Mesothelial cell of epicardium (in vitro differentiated cells): ENCODE measurements around the gene SLC9C1. TPM values are rescaled to one million over a fixed set of nuclear protein-coding genes. Genes with fewer than 3 reads are reported as not detected.

Experiments used
- DNase-seq, 2 experiments: peaks; one replicate each; pipeline ENCODE4 v3.0.0; 2021; ENCODE audit warnings: low spot score in 2 of 2; ENCODE audit not compliant: unreplicated experiment in 2 of 2
- H3K27ac Mint-ChIP-seq: 2 replicates; pipeline ENCODE4 v1.8.0; 2021; ENCODE audit warnings: mixed read lengths
- H3K27me3 Mint-ChIP-seq: 2 replicates; pipeline ENCODE4 v1.8.0; 2021; ENCODE audit warnings: low read depth, mixed read lengths
- H3K36me3 Mint-ChIP-seq: 2 replicates; pipeline ENCODE4 v1.8.0; 2021; ENCODE audit warnings: mixed read lengths
- H3K4me1 Mint-ChIP-seq: 2 replicates; pipeline ENCODE4 v1.8.0; 2021; ENCODE audit warnings: mixed read lengths
- H3K4me3 Mint-ChIP-seq: 2 replicates; pipeline ENCODE4 v1.8.0; 2021; ENCODE audit warnings: mild to moderate bottlenecking, moderate library complexity, mixed read lengths
- H3K9me3 Mint-ChIP-seq: 2 replicates; pipeline ENCODE4 v1.8.0; 2021; ENCODE audit warnings: mixed read lengths
- total RNA-seq: library from RNA; stranded (reverse); gene quantifications from 3 replicates; pipeline ENCODE4 v1.2.1, GENCODE V29; 2021
- TF ChIP-seq, protein P1 (sequence below): fragments of 200-600 bp; sonication (generic); IDR thresholded peaks from one replicate; pipeline ENCODE4 v1.5.0; 2021; ENCODE audit warnings: antibody characterized with exemption; ENCODE audit not compliant: unreplicated experiment

SLC9C1 gene
- total RNA-seq, 1 donor from 2014 or later = 0.69 TPM

DNA sequence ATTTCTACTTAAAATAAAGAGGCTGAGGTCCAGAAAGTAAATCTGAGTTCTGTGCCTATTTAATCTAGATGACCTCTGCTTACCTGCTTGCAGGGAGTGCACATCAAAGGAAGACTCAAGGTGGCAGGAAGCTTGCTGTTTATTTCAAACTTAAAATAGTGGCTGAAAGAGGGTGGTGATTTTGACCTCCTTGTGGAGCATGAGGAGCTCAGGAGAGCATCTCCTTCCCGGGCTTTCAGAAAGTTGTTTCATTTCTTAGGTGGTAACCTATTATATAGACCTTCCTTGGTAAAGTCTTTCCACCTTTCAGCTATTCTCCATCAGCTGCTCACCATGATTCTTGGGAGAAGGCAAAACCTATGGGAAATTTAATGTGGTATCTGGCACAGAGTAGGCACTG is 161.5 kb downstream of the SLC9C1 start:
- no peak overlapping the region for H3K27ac Mint-ChIP-seq
- no peaks in the 10 kb centered on the region for H3K36me3 Mint-ChIP-seq
- TF ChIP-seq, protein P1, sequence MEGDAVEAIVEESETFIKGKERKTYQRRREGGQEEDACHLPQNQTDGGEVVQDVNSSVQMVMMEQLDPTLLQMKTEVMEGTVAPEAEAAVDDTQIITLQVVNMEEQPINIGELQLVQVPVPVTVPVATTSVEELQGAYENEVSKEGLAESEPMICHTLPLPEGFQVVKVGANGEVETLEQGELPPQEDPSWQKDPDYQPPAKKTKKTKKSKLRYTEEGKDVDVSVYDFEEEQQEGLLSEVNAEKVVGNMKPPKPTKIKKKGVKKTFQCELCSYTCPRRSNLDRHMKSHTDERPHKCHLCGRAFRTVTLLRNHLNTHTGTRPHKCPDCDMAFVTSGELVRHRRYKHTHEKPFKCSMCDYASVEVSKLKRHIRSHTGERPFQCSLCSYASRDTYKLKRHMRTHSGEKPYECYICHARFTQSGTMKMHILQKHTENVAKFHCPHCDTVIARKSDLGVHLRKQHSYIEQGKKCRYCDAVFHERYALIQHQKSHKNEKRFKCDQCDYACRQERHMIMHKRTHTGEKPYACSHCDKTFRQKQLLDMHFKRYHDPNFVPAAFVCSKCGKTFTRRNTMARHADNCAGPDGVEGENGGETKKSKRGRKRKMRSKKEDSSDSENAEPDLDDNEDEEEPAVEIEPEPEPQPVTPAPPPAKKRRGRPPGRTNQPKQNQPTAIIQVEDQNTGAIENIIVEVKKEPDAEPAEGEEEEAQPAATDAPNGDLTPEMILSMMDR = no peak
- H3K27me3 Mint-ChIP-seq = no peaks in the 10 kb centered on the region
- peaks cover 61% of the 10 kb centered on the region for H3K4me1 Mint-ChIP-seq
- H3K4me3 Mint-ChIP-seq = no peak overlapping the region
- no peaks in the 10 kb centered on the region for H3K9me3 Mint-ChIP-seq
- no peak for DNase-seq

DNA sequence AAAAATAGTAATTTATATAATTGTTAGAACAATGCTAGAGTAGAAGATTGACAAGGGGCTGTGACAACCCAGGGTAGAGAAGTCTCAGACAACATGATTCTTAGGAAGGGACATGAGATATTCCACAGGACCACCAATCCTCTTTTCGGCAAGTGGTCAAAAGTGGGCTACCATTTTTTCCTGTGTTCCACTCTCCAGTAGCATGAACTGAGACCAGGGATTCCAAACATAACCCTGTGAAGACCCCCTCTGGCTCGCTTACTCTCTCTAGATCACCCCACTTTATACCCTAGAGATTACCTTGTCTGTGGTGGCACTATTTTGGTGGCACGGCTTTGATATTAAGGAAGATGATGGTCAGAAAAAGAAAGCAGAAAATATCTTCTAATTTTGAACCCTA is 161.9 kb downstream of the SLC9C1 start:
- H3K27ac Mint-ChIP-seq = no peak overlapping the region
- H3K27me3 Mint-ChIP-seq = no peaks in the 10 kb centered on the region
- no peaks in the 10 kb centered on the region for H3K36me3 Mint-ChIP-seq
- H3K4me3 Mint-ChIP-seq = no peak overlapping the region
- H3K9me3 Mint-ChIP-seq = no peaks in the 10 kb centered on the region
- no peak for DNase-seq
- peaks cover 61% of the 10 kb centered on the region for H3K4me1 Mint-ChIP-seq
- TF ChIP-seq, protein P1 = no peak

DNA sequence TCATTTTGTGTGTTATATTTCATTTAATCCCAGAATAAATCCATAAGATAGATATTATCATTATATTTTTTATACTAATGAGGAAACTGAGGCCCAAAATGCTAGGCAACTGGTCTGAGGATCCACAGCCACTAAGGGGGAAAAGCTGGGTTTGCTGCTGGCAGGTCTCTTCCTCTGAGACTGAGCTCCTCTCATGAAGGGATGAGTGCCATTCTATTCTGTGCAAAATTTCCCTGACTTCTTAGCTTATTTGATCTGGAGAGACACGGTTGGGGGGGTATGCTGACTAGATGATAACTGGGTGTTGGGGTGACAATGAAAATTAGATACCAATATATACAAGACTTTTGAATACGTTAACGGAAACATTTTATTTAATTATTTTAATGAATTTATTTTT is 162.9 kb downstream of the SLC9C1 start:
- no peak for DNase-seq
- Mint-ChIP-seq H3K36me3 (no peaks in the 10 kb centered on the region), H3K9me3 (no peaks in the 10 kb centered on the region), H3K27me3 (no peaks in the 10 kb centered on the region), H3K4me3 (no peak overlapping the region), H3K4me1 (peaks cover 62% of the 10 kb centered on the region), H3K27ac (no peak overlapping the region)
- TF ChIP-seq, protein P1 = no peak

DNA sequence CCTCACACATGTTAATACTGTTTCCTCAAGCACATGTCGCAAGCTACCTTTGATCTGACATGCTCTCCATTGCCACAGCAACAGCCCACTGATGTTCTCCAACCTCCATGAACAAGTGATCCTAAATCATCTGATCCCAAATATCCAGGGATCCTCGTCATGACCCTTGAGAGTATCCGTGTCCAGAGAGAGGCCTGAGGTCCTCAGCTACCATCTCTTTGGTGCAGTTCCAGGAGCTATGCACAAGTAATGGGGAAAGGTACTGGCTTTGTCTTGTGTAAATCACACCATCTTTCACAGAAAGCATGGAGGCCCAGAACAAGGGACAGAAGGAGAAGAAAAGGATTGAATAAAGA is 163.4 kb downstream of the SLC9C1 start:
- TF ChIP-seq, protein P1 = no peak
- peaks cover 62% of the 10 kb centered on the region for H3K4me1 Mint-ChIP-seq

DNA sequence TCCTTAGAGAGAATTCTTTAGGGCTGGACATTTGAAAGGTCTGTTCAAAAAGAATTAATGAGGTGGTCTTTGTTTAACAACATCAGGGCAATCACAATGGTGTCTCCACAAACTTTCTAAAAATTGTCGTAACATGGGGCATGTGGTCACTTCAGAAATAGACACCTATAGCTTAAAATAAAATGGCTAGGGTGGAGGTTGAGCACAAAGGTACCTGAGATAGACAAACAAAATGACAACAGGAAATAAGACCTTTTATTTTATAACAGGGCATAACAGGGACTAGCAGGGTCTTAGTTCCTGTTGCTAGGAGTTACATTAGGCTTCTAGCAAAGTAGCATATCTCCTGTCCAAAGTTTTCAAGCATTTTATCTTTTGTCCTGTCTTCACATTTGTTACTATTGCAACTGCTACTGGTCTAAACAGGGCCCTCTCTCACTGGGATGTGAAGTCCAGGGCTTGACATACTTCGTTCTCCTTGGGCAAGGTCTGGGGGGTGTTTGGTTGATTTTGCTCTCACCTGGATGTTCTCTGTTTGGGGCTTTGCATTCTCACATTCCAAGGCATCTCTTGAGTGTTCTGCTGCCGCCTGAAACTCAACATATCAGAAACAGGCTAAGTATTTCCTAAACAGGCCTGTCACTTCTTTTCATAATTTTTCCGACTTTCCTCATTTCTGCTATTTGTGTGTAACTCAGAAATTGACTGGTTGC is 163.9 kb downstream of the SLC9C1 start:
- no peak for DNase-seq
- H3K9me3 Mint-ChIP-seq = no peaks in the 10 kb centered on the region
- no peak overlapping the region for H3K4me3 Mint-ChIP-seq
- TF ChIP-seq, protein P1 = no peak
- no peaks in the 10 kb centered on the region for H3K27me3 Mint-ChIP-seq
- no peaks in the 10 kb centered on the region for H3K36me3 Mint-ChIP-seq
- H3K4me1 Mint-ChIP-seq = peaks cover 64% of the 10 kb centered on the region
- peak overlapping the region; percentile 77 for H3K27ac Mint-ChIP-seq

More for the DNA sequence above, 163.4 kb downstream of the SLC9C1 start:
- H3K27me3 Mint-ChIP-seq = no peaks in the 10 kb centered on the region
- no peak for DNase-seq
- H3K36me3 Mint-ChIP-seq = no peaks in the 10 kb centered on the region
- no peak overlapping the region for H3K4me3 Mint-ChIP-seq
- H3K9me3 Mint-ChIP-seq = no peaks in the 10 kb centered on the region
- no peak overlapping the region for H3K27ac Mint-ChIP-seq
